AG09309 (cell line): ENCODE measurements around the gene FOXA1.

Source experiments
- DNase-seq: peaks from one replicate; pipeline ENCODE4 v3.0.0-alpha.2; 2010; ENCODE audit warnings: low read depth
- H3K4me3 ChIP-seq: 2 replicates; pipeline ENCODE4 v1.5.1; 2011; ENCODE audit warnings: mild to moderate bottlenecking, low read depth, low read length, moderate library complexity; ENCODE audit not compliant: control insufficient read depth
- TF ChIP-seq, protein P1 (sequence below): IDR thresholded peaks from 2 replicates; pipeline ENCODE4 v1.5.1; 2011; ENCODE audit warnings: mild to moderate bottlenecking, low read depth, low read length, inconsistent platforms; ENCODE audit not compliant: insufficient read depth, control insufficient read depth; ENCODE audit errors: missing control alignments

FOXA1 gene

DNA sequence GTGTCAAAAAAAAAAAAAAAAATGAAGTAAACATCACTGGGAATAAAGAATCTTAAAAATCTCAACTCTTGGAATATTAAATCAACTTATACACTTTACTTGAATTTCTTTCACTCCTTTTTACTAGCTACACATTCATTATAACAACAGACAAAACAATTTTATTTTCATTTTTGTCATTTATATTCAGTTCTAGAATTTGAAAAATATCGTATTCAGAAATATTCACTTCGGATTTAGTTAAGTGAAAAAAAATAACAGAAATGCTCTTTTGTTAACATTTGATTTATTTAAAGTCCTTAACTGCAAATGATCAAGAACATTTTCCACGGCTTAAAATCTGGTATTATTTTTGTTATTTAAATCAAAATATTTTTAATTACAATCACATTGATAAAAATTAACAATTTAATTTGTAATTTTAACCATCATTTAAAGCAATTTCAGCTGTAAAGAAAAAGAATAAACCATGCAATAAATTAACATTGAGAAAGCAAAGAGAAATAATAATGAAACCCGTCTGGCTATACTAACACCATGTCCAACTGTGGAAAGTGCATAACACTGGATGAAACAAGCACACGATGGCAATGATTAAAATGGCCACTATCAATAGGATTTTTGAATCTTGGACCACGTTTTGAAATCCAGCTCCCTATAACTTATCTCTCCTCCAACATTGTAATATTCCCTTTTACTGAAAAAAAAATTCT is 5.2 kb downstream of the FOXA1 start:
- no peak overlapping the region for H3K4me3 ChIP-seq
- TF ChIP-seq, protein P1, sequence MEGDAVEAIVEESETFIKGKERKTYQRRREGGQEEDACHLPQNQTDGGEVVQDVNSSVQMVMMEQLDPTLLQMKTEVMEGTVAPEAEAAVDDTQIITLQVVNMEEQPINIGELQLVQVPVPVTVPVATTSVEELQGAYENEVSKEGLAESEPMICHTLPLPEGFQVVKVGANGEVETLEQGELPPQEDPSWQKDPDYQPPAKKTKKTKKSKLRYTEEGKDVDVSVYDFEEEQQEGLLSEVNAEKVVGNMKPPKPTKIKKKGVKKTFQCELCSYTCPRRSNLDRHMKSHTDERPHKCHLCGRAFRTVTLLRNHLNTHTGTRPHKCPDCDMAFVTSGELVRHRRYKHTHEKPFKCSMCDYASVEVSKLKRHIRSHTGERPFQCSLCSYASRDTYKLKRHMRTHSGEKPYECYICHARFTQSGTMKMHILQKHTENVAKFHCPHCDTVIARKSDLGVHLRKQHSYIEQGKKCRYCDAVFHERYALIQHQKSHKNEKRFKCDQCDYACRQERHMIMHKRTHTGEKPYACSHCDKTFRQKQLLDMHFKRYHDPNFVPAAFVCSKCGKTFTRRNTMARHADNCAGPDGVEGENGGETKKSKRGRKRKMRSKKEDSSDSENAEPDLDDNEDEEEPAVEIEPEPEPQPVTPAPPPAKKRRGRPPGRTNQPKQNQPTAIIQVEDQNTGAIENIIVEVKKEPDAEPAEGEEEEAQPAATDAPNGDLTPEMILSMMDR, result no peak
- DNase-seq, result no peak

DNA sequence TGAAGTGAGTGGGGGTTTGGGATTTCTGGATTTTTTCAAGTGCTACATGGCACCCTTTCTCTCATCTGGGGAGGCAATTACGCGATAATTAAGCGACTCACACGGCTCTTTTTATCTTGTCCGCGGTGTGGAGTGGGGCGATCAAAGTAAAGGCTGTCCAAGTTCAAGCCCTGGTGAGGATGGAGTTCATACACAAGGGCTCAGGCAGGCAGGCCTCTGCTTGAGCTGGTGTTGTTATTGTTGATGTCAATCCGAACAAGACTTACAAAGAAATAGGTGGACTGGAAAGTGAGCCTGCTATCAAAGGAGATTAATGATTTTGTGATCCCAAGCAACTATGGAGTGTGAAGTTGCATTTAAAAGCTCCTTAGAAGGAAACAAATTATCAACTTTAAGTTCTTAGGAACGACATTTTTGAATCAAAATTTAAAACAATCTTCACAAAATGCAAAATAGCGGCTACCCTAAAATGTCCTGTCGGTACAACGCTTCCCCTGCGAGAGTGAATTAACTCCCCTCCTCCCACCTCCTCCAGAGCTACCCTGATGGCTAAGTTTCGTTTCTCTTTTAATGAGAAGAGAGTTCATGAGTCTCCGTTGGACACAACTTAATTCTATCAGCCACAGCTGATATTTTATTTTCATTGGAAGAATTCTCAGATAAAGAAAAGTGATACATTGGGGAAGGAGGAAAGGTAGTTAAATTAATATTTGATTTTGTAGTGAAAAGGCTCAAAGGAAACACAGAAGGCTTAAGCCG is 5.9 kb downstream of the FOXA1 start:
- no peak for DNase-seq

DNA sequence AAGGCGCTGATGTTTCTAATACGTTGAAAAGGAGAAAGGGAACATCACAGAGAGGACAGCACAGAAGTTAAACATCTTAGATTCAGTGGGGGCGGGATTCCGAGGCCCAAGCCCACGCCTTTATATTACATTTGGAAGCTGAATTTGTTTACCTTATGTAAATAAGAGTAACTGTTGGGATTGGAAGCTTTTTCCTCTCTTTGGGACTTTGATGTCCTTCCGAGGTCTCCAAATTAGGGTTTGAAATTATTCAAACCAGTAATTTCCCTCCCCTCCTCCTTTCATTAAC is 6.4 kb downstream of the FOXA1 start:
- TF ChIP-seq, protein P1, result no peak
- no peak for DNase-seq
- no peak overlapping the region for H3K4me3 ChIP-seq

More for the DNA sequence above, 5.9 kb downstream of the FOXA1 start:
- TF ChIP-seq, protein P1, result no peak
- no peak overlapping the region for H3K4me3 ChIP-seq

DNA sequence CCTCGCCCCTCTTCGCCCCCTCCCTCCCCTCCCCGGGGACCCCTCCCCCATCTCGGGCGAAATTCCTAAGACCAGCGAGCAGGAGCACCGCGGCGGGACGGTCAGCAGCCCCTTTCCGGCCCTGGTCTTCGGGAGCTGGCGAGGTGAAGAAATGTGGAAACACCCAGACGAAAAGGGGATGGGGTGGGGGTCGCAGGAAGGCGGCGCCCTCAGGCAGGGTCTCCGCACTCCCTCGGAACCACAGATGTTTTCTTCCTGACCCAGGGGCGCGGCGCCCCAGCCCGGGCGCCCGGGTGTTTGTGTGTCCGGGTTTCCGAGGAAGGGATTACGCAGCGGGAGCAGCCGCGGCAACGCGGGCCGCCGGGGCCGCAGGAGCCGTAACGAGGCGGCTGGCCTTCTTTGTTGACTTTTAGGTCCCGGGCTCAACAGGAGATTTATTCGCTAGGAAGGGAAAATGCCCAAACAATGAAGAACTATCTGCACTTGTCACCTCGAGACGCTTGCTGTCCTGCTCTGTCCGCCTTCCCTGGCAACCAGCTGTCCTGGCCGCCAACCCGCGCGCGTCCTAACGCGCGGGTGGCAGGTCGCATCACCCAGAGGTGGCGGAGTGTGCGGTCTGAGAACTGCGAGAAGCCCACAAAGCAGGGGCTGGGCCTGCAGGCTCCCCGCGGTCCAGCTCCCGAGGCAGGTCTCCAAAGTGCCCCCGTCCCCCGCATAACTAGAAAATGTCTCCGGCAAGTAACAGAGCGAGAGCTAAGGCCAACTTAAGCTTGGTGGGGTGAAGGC is 7.0 kb downstream of the FOXA1 start:
- no peak overlapping the region for H3K4me3 ChIP-seq
- TF ChIP-seq, protein P1, result no peak
- DNase-seq, result no peak

DNA sequence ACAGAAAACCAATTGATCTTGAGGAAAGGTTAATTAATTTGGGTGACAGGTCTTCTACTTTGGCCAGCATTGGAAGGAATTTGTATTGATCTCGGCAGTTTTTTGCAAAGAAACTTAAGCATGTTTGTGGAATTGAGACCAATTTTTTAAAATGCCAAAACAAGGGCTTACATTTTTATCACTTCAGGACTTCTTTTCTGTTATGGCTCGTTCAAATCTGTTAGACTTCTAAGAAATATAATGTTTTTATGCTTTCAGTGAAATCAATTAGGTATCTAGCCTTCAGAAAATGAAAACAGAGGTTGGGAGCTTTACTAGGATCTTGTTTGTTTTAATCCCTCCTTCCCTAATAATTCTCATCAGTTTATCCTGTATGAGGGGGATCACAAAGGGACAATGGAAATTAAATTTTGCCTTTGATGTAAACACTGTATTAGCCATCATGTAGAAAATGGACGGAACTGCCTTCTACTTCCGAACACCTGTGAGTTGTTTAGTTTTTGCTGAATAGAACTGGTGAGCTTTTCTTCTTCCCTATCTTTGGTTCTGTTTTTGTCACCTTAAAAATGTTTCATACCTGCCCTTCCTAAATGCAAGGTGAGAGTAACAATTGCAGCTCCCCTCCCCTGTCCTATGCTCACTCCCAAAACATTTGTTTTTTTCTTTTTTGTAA is 7.8 kb downstream of the FOXA1 start:
- no peak overlapping the region for H3K4me3 ChIP-seq
- no peak for DNase-seq

DNA sequence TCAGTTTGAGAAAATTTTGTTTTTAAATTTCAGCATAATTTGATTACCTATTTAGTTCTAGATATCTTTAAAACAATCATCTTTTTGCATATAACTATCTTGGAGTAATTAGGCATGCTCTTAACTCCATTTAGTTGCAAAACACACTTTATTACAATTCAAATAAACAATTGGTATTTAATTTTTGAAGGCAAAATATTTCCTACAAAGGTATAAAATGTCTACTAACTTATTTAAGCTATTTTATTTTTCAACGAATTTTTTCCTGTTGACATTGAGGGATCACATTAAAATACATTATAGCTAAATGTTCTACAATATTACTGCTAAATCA is 8.3 kb downstream of the FOXA1 start:
- DNase-seq, result no peak
- TF ChIP-seq, protein P1, result no peak
- no peak overlapping the region for H3K4me3 ChIP-seq

More for the DNA sequence above, 7.8 kb downstream of the FOXA1 start:
- TF ChIP-seq, protein P1, result no peak
